GM12878 (cell line): ENCODE data around the gene RENBP. TPM values are rescaled to one million over a fixed set of nuclear protein-coding genes. Genes with fewer than 3 reads are reported as not detected.
A peak's percentile ranks its signal among the peaks of the same experiment; 100 is the strongest.

Experiments
- ATF2 ChIP-seq: IDR thresholded peaks from 2 replicates; pipeline ENCODE4 v1.6.1; 2012; ENCODE audit warnings: low read length, inconsistent platforms
- CUX1 ChIP-seq: IDR thresholded peaks from 2 replicates; pipeline ENCODE4 v1.6.1; 2012; ENCODE audit warnings: improper control_type of control experiment, low read depth, low read length; ENCODE audit not compliant: insufficient replicate concordance
- GATAD2B ChIP-seq: fragments of 450-650 bp; conservative IDR thresholded peaks from 2 replicates; pipeline ENCODE4 v1.6.1; 2017; ENCODE audit warnings: low read depth, mild to moderate bottlenecking, moderate library complexity
- KDM1A ChIP-seq: fragments of 200-600 bp; sonication (generic); IDR thresholded peaks from 2 replicates; pipeline ENCODE4 v1.6.1; 2016; ENCODE audit warnings: borderline replicate concordance
- NBN ChIP-seq: fragments of 450-650 bp; IDR thresholded peaks from 2 replicates; pipeline ENCODE4 v1.6.1; 2016
- PAX5 ChIP-seq: IDR thresholded peaks from 2 replicates; pipeline ENCODE4 v1.6.1; 2011; ENCODE audit warnings: low read depth, low read length, borderline replicate concordance
- POLR2AphosphoS5 ChIP-seq: IDR thresholded peaks from 2 replicates; pipeline ENCODE4 v1.6.1; 2011; ENCODE audit warnings: mild to moderate bottlenecking, low read length, inconsistent platforms
- RFX5 ChIP-seq: IDR thresholded peaks from 2 replicates; pipeline ENCODE4 v1.6.1; 2011; ENCODE audit warnings: low read depth, low read length, improper control_type of control experiment
- RUNX3 ChIP-seq: IDR thresholded peaks from 2 replicates; pipeline ENCODE4 v1.6.1; 2012; ENCODE audit warnings: low read length, inconsistent platforms
- SKIL ChIP-seq: fragments of 450-650 bp; IDR thresholded peaks from 2 replicates; pipeline ENCODE4 v1.6.1; 2017; ENCODE audit warnings: mild to moderate bottlenecking, low read depth, inconsistent platforms; ENCODE audit not compliant: poor library complexity, severe bottlenecking
- SUPT20H ChIP-seq: IDR thresholded peaks from 2 replicates; pipeline ENCODE4 v1.6.1; 2011; ENCODE audit warnings: low read depth, mild to moderate bottlenecking, low read length, moderate library complexity, borderline replicate concordance; ENCODE audit not compliant: control insufficient read depth
- YY1 ChIP-seq: IDR thresholded peaks from 2 replicates; pipeline ENCODE4 v1.6.1; 2011; ENCODE audit warnings: low read depth, mild to moderate bottlenecking, low read length
- ZBTB4 ChIP-seq: fragments of 450-650 bp; formaldehyde crosslinking; IDR thresholded peaks from 2 replicates; pipeline ENCODE4 v1.4.0; 2022; ENCODE audit warnings: mild to moderate bottlenecking, moderate library complexity
- ZNF24 ChIP-seq: fragments of 450-650 bp; IDR thresholded peaks from 2 replicates; pipeline ENCODE4 v1.6.1; 2017; ENCODE audit warnings: antibody characterized with exemption, mild to moderate bottlenecking
- ZNF622 ChIP-seq: fragments of 450-650 bp; IDR thresholded peaks from 2 replicates; pipeline ENCODE4 v1.6.1; 2017; ENCODE audit warnings: mild to moderate bottlenecking, inconsistent platforms
- polyA plus RNA-seq, 11 experiments: library from polyadenylated mRNA; depleted of rRNA in 4 of 11; unstranded in 6 of 11; stranded (reverse) in 5 of 11; fragments of >200 nt; fragmentation: Nextera tagmentation in 4 of 11; fragmentation: Illumina TruSeq in 1 of 11; extraction: Ambion mirVana in 4 of 11; extraction: Trizol in 1 of 11; gene quantifications; 1 replicate in 1 of 11; 2 replicates in 10 of 11; pipeline versions ENCODE4 v1.2.1 to v1.2.3, GENCODE V29; 2011 to 2016; ENCODE audit warnings: inconsistent platforms in 2 of 11, missing spikeins in 2 of 11, low read depth in 1 of 11
- total RNA-seq, 4 experiments: library from RNA; depleted of rRNA in 3 of 4; stranded (reverse); fragments of >200 nt in 3 of 4; fragmentation: Illumina TruSeq in 1 of 4; extraction: Trizol in 1 of 4; gene quantifications; 2 replicates each; pipeline versions ENCODE4 v1.2.1 to v1.2.3, GENCODE V29; 2013 to 2021

Gene RENBP
- total and polyA plus RNA-seq, 10 of the 15 experiments (the other 5 are each of a cell fraction or from before 2014, with no cell fraction given) = 0.36 to 4.9 (median 1.8) TPM; not detected in 3

GRCh38 chrX:153971450-153972367 lies 27.3 kb upstream of the RENBP start, which contains the start of gene HCFC1 (continued):
- TF ChIP-seq ATF2 = no peak
- no peak for TF ChIP-seq SUPT20H
- no peak for TF ChIP-seq KDM1A
- TF ChIP-seq CUX1 = no peak
- peak; percentile 83; the same call in 1 of the 2 replicates for TF ChIP-seq NBN
- TF ChIP-seq YY1 = peak; percentile 93
- TF ChIP-seq ZNF622 = no peak
- TF ChIP-seq PAX5 = no peak; the same call in 1 of the 2 replicates
- peak; percentile 42 for TF ChIP-seq RUNX3
- TF ChIP-seq SKIL = no peak
- TF ChIP-seq ZNF24 = no peak; the same call in 1 of the 2 replicates
- TF ChIP-seq RFX5 = no peak
- peak; percentile 59 for TF ChIP-seq POLR2AphosphoS5
- no peak for TF ChIP-seq ZBTB4 (CRISPR knock-in tag)
- peak; percentile 59; the same call in 1 of the 2 replicates for TF ChIP-seq GATAD2B
